HuH-7.5 (cell line): Measurements from ENCODE around the gene KBTBD2.
"Not testable (repeated sequence)": the region's sequence is repeated elsewhere in the genome, so short reads cannot be mapped to it uniquely, and the experiment has no call there.

ENCODE experiments used
- DNase-seq: peaks from one replicate; pipeline ENCODE4 v3.0.0; 2011; ENCODE audit warnings: low spot score

Gene KBTBD2

GRCh38 chr7:32891043-32891799, at the start of gene KBTBD2:
Gene KBTBD2 (minus strand): TSS chr7:32891760. CDS start chr7:32879604, 12,156 bp downstream.
- peak; percentile 77 for DNase-seq

GRCh38 chr7:32941181-32941580, 49.6 kb upstream of the KBTBD2 start:
- DNase-seq = no peak

- peak; percentile 28 for DNase-seq
Observed at GRCh38 chr7:32937344-32938174, 46.0 kb upstream of the KBTBD2 start.

- no peak for DNase-seq
Observed at GRCh38 chr7:32936689-32937088, 45.1 kb upstream of the KBTBD2 start.

GRCh38 chr7:32935558-32935957, 44.0 kb upstream of the KBTBD2 start:
- no peak for DNase-seq

- no peak for DNase-seq
Observed at GRCh38 chr7:32930378-32930777, 38.8 kb upstream of the KBTBD2 start.

- no peak for DNase-seq
Observed at GRCh38 chr7:32929430-32930143, 38.0 kb upstream of the KBTBD2 start.

GRCh38 chr7:32928785-32929298, 37.3 kb upstream of the KBTBD2 start:
- no peak for DNase-seq

GRCh38 chr7:32921896-32922295, 30.3 kb upstream of the KBTBD2 start:
- DNase-seq = no peak

GRCh38 chr7:32916994-32917393, 25.4 kb upstream of the KBTBD2 start:
- DNase-seq = not testable (repeated sequence)

GRCh38 chr7:32916006-32916405, 24.4 kb upstream of the KBTBD2 start:
- no peak for DNase-seq

- DNase-seq = no peak
Observed at GRCh38 chr7:32915041-32915536, 23.5 kb upstream of the KBTBD2 start.

GRCh38 chr7:32914184-32914583, 22.6 kb upstream of the KBTBD2 start:
- no peak for DNase-seq

GRCh38 chr7:32910195-32910594, 18.6 kb upstream of the KBTBD2 start:
- DNase-seq = no peak

- no peak for DNase-seq
Observed at GRCh38 chr7:32905175-32905662, 13.7 kb upstream of the KBTBD2 start.

GRCh38 chr7:32901629-32902028, 10.1 kb upstream of the KBTBD2 start:
- no peak for DNase-seq

GRCh38 chr7:32900433-32900995, 9.0 kb upstream of the KBTBD2 start:
- DNase-seq = no peak

- DNase-seq = not testable (repeated sequence)
Observed at GRCh38 chr7:32897376-32897775, 5.8 kb upstream of the KBTBD2 start.

GRCh38 chr7:32896564-32897347, 5.2 kb upstream of the KBTBD2 start:
- DNase-seq = no peak

- DNase-seq = no peak
Observed at GRCh38 chr7:32894171-32894570, 2.6 kb upstream of the KBTBD2 start.

GRCh38 chr7:32893722-32894121, 2.2 kb upstream of the KBTBD2 start:
- no peak for DNase-seq
